Common myeloid progenitor, CD34-positive (primary cell): ENCODE results near the gene RAE1.

Source experiments
- CTCF ChIA-PET: fragments of 350-600 bp; sonication (Branson Sonifier 250); formaldehyde crosslinking; loops from one replicate; lab custom pipeline; 2021; ENCODE audit warnings: antibody characterized with exemption; lab: Charles Lee
- POLR2A ChIA-PET: fragments of 350-600 bp; sonication (Branson Sonifier 250); formaldehyde crosslinking; loops from one replicate; lab custom pipeline; 2021; ENCODE audit warnings: antibody characterized with exemption; lab: Charles Lee
- DNase-seq, 3 donors: peaks; one replicate each; pipeline versions ENCODE4 v3.0.0 to v3.0.0-alpha.2; 2013
- H3K27ac ChIP-seq, 2 experiments: 1 replicate in 1 of 2; 2 replicates in 1 of 2; pipeline ENCODE4 v1.7.0; 2013; ENCODE audit warnings: inconsistent platforms in 2 of 2, low read length in 2 of 2, mild to moderate bottlenecking in 2 of 2, low read depth in 1 of 2, moderate library complexity in 1 of 2; ENCODE audit not compliant: severe bottlenecking in 2 of 2, insufficient read depth in 1 of 2, poor library complexity in 1 of 2
- H3K27me3 ChIP-seq, 5 experiments: replicated peaks in 2 of 5; 1 replicate in 3 of 5; 2 replicates in 2 of 5; pipeline versions ENCODE4 v1.6.1 to v1.7.0; 2013; ENCODE audit warnings: low read length in 4 of 5, mild to moderate bottlenecking in 2 of 5, moderate library complexity in 2 of 5, inconsistent platforms in 1 of 5; ENCODE audit not compliant: insufficient read depth in 5 of 5, control insufficient read depth in 4 of 5
- H3K36me3 ChIP-seq, 4 experiments: 1 replicate in 2 of 4; 2 replicates in 2 of 4; pipeline versions ENCODE4 v1.6.1 to v1.7.0; 2013; ENCODE audit warnings: low read length in 3 of 4, control low read depth in 1 of 4, mild to moderate bottlenecking in 1 of 4; ENCODE audit not compliant: control insufficient read depth in 4 of 4, insufficient read depth in 4 of 4
- H3K4me1 ChIP-seq, 4 experiments: 1 replicate in 3 of 4; 2 replicates in 1 of 4; pipeline versions ENCODE4 v1.6.1 to v1.7.1; 2013; ENCODE audit warnings: low read length in 3 of 4, mild to moderate bottlenecking in 3 of 4, control low read depth in 1 of 4, inconsistent platforms in 1 of 4, moderate library complexity in 1 of 4; ENCODE audit not compliant: control insufficient read depth in 4 of 4, insufficient read depth in 4 of 4; ENCODE audit errors: control extremely low read depth in 1 of 4
- H3K4me3 ChIP-seq, 7 experiments: 1 replicate in 4 of 7; 2 replicates in 3 of 7; pipeline versions ENCODE4 v1.5.1 to v1.7.0; 2013; ENCODE audit warnings: mild to moderate bottlenecking in 7 of 7, low read length in 6 of 7, moderate library complexity in 6 of 7, inconsistent platforms in 2 of 7, low read depth in 2 of 7, control low read depth in 1 of 7; ENCODE audit not compliant: insufficient read depth in 4 of 7, control insufficient read depth in 1 of 7; ENCODE audit errors: extremely low read depth in 1 of 7
- H3K9me3 ChIP-seq, 5 experiments: 1 replicate in 4 of 5; 2 replicates in 1 of 5; pipeline versions ENCODE4 v1.6.1 to v1.7.1; 2013; ENCODE audit warnings: low read length in 4 of 5, mild to moderate bottlenecking in 2 of 5, inconsistent platforms in 1 of 5, low read depth in 1 of 5, moderate library complexity in 1 of 5; ENCODE audit not compliant: control insufficient read depth in 4 of 5, insufficient read depth in 2 of 5; ENCODE audit errors: control extremely low read depth in 1 of 5
- WGBS: methylation state at CpG from one replicate; pipeline ENCODE4 v1.1.5; 2013; ENCODE audit not compliant: insufficient coverage; 5-methylcytosine and 5-hydroxymethylcytosine counted together

Gene RAE1

DNA sequence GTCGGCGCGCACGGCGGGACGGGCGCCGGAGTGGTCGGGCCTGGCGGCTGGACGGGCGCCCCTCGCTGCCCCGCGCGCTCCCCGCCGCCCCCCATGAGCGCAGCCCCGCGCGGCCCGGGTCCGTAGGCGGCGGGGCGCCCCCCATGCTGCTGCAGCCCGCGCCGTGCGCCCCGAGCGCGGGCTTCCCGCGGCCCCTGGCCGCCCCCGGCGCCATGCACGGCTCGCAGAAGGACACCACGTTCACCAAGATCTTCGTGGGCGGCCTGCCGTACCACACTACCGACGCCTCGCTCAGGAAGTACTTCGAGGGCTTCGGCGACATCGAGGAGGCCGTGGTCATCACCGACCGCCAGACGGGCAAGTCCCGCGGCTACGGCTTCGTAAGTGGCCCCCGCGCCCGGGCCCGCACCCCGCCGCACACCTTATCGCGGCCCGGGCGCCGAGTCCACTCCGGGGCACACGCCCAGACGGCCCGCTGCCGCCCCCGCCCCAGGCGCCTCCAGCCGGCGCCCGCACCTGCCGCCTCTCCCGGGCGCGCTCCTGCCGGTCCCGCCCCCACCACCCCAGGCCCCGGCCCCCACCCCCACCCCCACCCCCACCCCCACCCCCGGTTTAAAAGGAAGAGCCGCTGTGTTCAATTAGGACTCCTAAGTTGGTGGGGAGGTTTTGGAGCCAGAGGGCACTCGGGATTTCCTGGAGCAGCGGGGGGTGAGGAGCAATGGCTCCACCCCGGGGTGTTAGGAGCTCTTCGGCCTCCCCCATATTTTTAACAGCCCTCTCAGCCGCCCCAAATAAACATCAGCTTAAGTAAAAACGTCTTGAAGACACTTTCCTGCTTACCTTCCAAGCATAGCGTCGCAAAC lies 40.6 kb downstream of the RAE1 start:
- Histone ChIP-seq H3K4me3 (peak overlapping the region; percentile 54 to 82 (median 73)), H3K27me3 (no peaks in the 10 kb centered on the region), H3K9me3 (no peaks in the 10 kb centered on the region), H3K27ac (peak overlapping the region in 1 of 2 experiments; percentile 61), H3K36me3 (peaks cover 0 to 30% (median 21%) of the 10 kb centered on the region in 4 experiments), H3K4me1 (peaks cover 10 to 47% (median 45%) of the 10 kb centered on the region in 4 experiments)
- CTCF ChIA-PET = interaction anchor here (1.0 to 3.8 kb wide), 10 partner anchors 9 to 107 kb away, joined by 3 to 15 read pairs (median 4); no protein-coding TSS in a partner anchor
- peak in 2 of 3 donors; percentile 29 to 45 for DNase-seq
- POLR2A ChIA-PET = interaction anchor here (0.7 to 1.3 kb wide), 5 partner anchors 9 to 84 kb away, joined by 3 to 5 read pairs (median 3); no protein-coding TSS in a partner anchor
- 2% methylated on average over 52 of the region's 98 CpGs for WGBS

DNA sequence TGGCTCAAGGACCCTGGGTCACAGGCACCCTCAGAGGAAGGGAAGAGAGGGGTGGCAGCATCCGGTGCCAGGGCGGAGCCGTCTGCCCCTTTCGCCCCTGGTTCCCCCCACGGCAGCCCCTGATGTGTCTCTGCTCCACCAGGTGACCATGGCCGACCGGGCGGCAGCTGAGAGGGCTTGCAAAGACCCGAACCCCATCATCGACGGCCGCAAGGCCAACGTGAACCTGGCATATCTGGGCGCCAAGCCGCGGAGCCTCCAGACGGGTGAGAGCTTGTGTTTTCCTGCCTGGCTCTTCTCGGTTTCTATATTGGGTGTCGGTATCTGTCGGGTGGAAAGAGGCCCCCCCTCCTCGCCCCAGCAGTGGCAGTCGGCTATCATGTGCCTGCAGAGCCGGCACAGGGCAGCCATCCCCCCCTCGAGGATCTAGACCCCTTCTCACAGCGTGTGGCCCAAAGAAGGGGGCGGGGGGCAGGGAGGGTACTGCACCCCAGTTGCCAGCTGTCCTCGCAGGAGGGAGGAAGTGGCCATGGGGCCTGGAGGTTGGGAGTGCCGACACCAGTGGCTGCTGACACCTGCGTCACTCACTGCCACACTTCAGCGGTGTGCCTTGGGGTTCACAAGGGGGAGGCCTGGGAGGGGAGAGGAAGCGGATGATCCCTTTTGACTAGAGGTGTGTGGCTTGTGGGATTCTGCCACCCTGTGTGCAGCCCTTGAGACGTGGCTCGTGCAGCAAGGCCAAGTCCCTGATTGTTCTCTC lies 41.6 kb downstream of the RAE1 start:
- peak; percentile 61 to 90 (median 81) for DNase-seq
- peaks cover 0 to 35% (median 23%) of the 10 kb centered on the region in 4 experiments for H3K36me3 ChIP-seq
- ChIA-PET POLR2A (interaction anchor here (0.5 to 1.3 kb wide), 5 partner anchors 9 to 84 kb away, joined by 3 to 8 read pairs (median 4); no protein-coding TSS in a partner anchor), CTCF (interaction anchor here (1.0 to 3.8 kb wide), 6 partner anchors 9 to 45 kb away, joined by 3 to 15 read pairs (median 4); no protein-coding TSS in a partner anchor)
- H3K27ac ChIP-seq = peak overlapping the region in 1 of 2 experiments; percentile 61
- WGBS = 47% methylated on average over 22 of the region's 33 CpGs
- H3K27me3 ChIP-seq = no peaks in the 10 kb centered on the region
- H3K4me1 ChIP-seq = peaks cover 10 to 57% (median 54%) of the 10 kb centered on the region in 4 experiments
- H3K9me3 ChIP-seq = no peaks in the 10 kb centered on the region
- peak overlapping the region; percentile 0 to 82 (median 58) for H3K4me3 ChIP-seq

DNA sequence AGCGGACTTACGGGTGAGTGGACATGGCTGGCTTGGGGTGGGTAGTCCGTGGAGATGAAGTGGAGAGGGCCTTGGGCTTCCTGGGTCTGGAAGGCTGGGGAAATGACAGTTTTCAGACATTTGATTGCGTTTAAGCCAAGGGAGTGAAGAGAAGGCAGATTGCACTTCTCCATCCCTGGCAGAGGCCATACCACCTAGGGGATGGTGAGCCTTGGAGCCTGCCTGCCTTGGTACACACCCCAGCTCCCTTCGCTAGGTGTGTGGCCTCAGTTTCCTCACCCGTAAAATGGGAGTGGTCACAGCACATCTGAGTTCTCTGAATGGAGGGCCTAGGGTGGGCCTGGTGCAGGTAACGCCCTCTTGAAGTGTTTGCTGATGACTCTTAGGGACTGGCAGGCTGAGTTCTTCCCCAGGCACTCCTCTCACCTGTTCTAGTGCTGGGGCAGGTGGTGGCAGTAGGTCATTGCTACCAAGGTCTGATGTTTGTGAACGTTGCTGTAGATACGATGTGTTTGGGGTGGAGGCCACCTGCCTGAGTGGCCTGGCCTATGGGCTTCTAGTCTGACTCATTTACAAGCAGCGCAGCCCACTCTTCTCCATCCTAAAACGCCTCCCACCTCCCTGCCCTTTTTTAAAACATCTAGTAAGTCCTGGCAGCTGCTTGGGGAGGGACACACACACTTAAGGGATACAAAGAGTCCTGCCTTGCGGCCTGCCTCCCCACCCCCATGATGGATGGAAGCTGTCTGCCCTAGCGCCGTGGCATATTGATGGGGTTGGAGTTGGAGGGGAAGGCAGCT lies 42.5 kb downstream of the RAE1 start:
- H3K4me1 ChIP-seq = peaks cover 10 to 65% (median 62%) of the 10 kb centered on the region in 4 experiments
- H3K27ac ChIP-seq = no peak overlapping the region
- DNase-seq = no peak
- 97% methylated on average over 10 of the region's 14 CpGs for WGBS
- ChIA-PET CTCF (interaction anchor here (1.2 to 3.8 kb wide), 4 partner anchors 11 to 105 kb away, joined by 3 to 15 read pairs (median 5); no protein-coding TSS in a partner anchor), POLR2A (interaction anchor here (0.5 to 1.3 kb wide), 3 partner anchors 17 to 84 kb away, joined by 3 to 8 read pairs (median 3); no protein-coding TSS in a partner anchor)
- H3K4me3 ChIP-seq = peak overlapping the region in 3 of 7 experiments; percentile 21 to 82 (median 54)
- no peaks in the 10 kb centered on the region for H3K9me3 ChIP-seq
- H3K27me3 ChIP-seq = no peaks in the 10 kb centered on the region
- peaks cover 0 to 36% (median 23%) of the 10 kb centered on the region in 4 experiments for H3K36me3 ChIP-seq

DNA sequence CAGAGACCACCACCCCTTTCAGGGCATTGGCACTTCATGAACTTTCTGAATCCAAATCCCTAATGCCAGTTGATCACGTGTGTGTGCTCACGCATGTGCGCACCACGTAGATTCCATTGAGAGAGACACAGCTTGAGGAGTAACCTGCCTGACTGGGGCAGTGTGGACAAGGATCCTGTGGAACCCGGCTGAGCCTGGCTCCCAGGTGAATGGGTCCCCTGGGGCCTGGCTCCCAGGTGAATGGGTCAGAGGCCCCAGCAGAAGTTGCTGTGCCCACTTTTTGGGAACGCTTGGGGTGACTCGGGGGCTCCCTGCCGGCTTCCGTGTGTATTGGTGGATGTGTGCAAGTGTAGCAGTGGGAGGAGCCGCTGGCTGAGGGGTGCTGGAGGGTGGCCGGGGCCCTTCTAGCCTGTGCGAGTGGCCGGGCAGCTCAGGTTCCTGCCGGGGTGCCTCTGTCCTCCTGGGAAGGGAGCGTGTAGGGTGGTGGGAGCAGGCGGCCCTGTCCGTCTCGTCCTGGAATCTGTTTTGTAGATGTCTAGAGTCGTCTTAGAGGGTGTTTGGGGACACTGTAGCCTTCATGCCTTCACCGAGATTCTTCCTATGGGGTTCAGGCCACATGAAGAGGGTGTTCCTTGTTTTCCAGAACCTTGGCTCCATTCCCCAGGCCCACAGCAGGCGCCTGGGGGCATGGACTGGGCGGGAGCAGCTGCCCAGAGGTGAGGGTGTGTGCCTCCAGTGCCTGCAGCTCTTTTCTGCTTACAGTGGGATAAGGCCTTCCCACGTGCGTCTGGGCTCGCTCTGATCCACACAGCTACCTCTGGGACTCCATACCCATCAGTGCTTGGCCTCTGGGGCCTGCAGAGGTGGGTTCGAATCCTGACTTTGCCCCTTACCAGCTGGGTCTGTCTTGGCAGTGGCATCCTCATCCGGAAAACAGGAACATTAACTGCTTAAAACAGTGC lies 43.3 kb downstream of the RAE1 start:
- Histone ChIP-seq H3K27me3 (no peaks in the 10 kb centered on the region), H3K4me1 (peaks cover 14 to 69% (median 67%) of the 10 kb centered on the region in 4 experiments), H3K36me3 (peaks cover 0 to 36% (median 23%) of the 10 kb centered on the region in 4 experiments), H3K9me3 (no peaks in the 10 kb centered on the region), H3K27ac (no peak overlapping the region), H3K4me3 (no peak overlapping the region)
- POLR2A ChIA-PET = no interaction called here
- WGBS = 92% methylated on average over 21 of the region's 27 CpGs
- DNase-seq = no peak
- CTCF ChIA-PET = interaction anchor here (1.2 kb wide), 1 partner anchor 104 kb away, joined by 3 read pairs; no protein-coding TSS in a partner anchor

DNA sequence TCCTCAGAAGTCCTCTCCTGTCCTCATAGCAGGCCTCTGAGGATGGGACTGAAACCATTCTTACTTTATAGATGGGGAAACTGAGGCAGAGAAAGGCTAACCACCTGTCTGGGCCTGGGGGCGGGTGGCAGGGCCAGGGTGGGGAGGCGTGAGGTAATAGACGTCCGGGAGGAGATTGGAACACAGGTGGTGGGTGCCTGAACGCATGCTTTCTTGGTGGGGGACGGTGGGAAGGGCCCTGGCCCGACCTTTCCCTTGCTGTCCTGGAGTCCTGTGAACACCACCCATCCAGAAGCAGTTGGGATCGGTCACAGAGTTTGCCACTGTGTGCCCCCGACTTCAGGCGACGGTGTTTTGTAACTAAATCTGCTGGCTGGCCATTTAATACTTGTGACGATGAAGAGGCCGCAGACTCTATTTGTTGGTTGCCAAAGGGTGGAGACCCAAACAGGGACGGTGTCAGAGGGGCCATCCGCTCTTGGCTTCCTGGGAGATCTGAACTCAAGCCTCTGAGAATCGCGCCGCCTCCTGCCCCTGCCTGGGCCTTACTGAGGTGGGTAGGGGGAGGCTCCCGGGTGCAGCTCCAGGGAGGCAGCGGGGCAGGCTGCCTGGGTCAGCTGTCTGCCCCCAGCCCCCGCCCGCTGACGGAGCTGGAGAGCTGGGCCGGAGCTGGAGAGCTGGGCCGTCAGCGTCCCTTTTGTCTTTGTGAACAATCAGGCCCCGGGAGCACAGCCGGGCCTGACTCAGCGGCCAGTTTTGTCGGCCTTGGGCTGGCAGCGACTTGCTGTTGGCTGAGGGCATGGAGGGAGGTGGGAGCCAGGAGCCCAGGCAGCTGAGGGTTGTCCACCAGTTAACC lies 44.3 kb downstream of the RAE1 start:
- H3K36me3 ChIP-seq = peaks cover 0 to 43% (median 25%) of the 10 kb centered on the region in 4 experiments
- no peak overlapping the region for H3K4me3 ChIP-seq
- no peak overlapping the region for H3K27ac ChIP-seq
- WGBS = 92% methylated on average over 27 of the region's 31 CpGs
- ChIA-PET CTCF (interaction anchor here (0.8 to 1.9 kb wide), 5 partner anchors 23 to 103 kb away, joined by 3 to 4 read pairs (median 3); no protein-coding TSS in a partner anchor), POLR2A (no interaction called here)
- no peaks in the 10 kb centered on the region for H3K9me3 ChIP-seq
- H3K27me3 ChIP-seq = no peaks in the 10 kb centered on the region
- peaks cover 14 to 69% (median 64%) of the 10 kb centered on the region in 4 experiments for H3K4me1 ChIP-seq
- DNase-seq = no peak
